T-helper 9 cell (primary cell): ENCODE results near the gene DCUN1D2.
"Not testable (repeated sequence)": the region's sequence is repeated elsewhere in the genome, so short reads cannot be mapped to it uniquely, and the experiment has no call there.

ENCODE experiments used
- DNase-seq: peaks from one replicate; pipeline ENCODE4 v3.0.0-alpha.2; 2020

DCUN1D2 gene

GRCh38 chr13:113464476-113464875 lies 26.0 kb downstream of the DCUN1D2 start:
- DNase-seq: no peak

GRCh38 chr13:113461022-113461751 lies 29.3 kb downstream of the DCUN1D2 start:
- DNase-seq: no peak

GRCh38 chr13:113460599-113460998 lies 29.9 kb downstream of the DCUN1D2 start:
- no peak for DNase-seq

- DNase-seq: no peak
These were observed 30.4 kb downstream of the DCUN1D2 start for GRCh38 chr13:113460064-113460555.

GRCh38 chr13:113458253-113459065 lies 32.1 kb downstream of the DCUN1D2 start:
- no peak for DNase-seq

- DNase-seq: no peak
These were observed 33.0 kb downstream of the DCUN1D2 start for GRCh38 chr13:113457510-113457909.

- no peak for DNase-seq
These were observed 34.3 kb downstream of the DCUN1D2 start for GRCh38 chr13:113456116-113456702.

GRCh38 chr13:113455384-113455783 lies 35.1 kb downstream of the DCUN1D2 start:
- DNase-seq: no peak

- no peak for DNase-seq
These were observed 35.6 kb downstream of the DCUN1D2 start for GRCh38 chr13:113454936-113455335.

GRCh38 chr13:113452942-113453901 lies 37.3 kb downstream of the DCUN1D2 start, which contains the start of gene ADPRHL1:
ADPRHL1 (minus strand) TSS chr13:113453488; CDS start chr13:113453437, 51 bp downstream.
- no peak for DNase-seq

- DNase-seq: no peak
These were observed 38.0 kb downstream of the DCUN1D2 start for GRCh38 chr13:113452466-113452865.

- no peak for DNase-seq
These were observed 38.5 kb downstream of the DCUN1D2 start for GRCh38 chr13:113451951-113452421.

GRCh38 chr13:113450861-113451620 lies 39.5 kb downstream of the DCUN1D2 start:
- DNase-seq: not testable (repeated sequence)

- DNase-seq: not testable (repeated sequence)
These were observed 40.2 kb downstream of the DCUN1D2 start for GRCh38 chr13:113450348-113450744.

GRCh38 chr13:113449693-113450347 lies 40.7 kb downstream of the DCUN1D2 start:
- no peak for DNase-seq

GRCh38 chr13:113448885-113449692 lies 41.4 kb downstream of the DCUN1D2 start:
- DNase-seq: peak; percentile 20

GRCh38 chr13:113448545-113448884 lies 42.0 kb downstream of the DCUN1D2 start:
- no peak for DNase-seq

GRCh38 chr13:113447596-113447995 lies 42.9 kb downstream of the DCUN1D2 start:
- DNase-seq: no peak

- no peak for DNase-seq
These were observed 44.0 kb downstream of the DCUN1D2 start for GRCh38 chr13:113446488-113446854.
